NCI-H82 (cell line): ENCODE results near the gene MMRN1.

ENCODE experiments used
- DNase-seq: peaks from one replicate; lab custom pipeline; 2025; lab: John Stamatoyannopoulos, UW

The MMRN1 gene, protein sequence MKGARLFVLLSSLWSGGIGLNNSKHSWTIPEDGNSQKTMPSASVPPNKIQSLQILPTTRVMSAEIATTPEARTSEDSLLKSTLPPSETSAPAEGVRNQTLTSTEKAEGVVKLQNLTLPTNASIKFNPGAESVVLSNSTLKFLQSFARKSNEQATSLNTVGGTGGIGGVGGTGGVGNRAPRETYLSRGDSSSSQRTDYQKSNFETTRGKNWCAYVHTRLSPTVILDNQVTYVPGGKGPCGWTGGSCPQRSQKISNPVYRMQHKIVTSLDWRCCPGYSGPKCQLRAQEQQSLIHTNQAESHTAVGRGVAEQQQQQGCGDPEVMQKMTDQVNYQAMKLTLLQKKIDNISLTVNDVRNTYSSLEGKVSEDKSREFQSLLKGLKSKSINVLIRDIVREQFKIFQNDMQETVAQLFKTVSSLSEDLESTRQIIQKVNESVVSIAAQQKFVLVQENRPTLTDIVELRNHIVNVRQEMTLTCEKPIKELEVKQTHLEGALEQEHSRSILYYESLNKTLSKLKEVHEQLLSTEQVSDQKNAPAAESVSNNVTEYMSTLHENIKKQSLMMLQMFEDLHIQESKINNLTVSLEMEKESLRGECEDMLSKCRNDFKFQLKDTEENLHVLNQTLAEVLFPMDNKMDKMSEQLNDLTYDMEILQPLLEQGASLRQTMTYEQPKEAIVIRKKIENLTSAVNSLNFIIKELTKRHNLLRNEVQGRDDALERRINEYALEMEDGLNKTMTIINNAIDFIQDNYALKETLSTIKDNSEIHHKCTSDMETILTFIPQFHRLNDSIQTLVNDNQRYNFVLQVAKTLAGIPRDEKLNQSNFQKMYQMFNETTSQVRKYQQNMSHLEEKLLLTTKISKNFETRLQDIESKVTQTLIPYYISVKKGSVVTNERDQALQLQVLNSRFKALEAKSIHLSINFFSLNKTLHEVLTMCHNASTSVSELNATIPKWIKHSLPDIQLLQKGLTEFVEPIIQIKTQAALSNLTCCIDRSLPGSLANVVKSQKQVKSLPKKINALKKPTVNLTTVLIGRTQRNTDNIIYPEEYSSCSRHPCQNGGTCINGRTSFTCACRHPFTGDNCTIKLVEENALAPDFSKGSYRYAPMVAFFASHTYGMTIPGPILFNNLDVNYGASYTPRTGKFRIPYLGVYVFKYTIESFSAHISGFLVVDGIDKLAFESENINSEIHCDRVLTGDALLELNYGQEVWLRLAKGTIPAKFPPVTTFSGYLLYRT

DNA sequence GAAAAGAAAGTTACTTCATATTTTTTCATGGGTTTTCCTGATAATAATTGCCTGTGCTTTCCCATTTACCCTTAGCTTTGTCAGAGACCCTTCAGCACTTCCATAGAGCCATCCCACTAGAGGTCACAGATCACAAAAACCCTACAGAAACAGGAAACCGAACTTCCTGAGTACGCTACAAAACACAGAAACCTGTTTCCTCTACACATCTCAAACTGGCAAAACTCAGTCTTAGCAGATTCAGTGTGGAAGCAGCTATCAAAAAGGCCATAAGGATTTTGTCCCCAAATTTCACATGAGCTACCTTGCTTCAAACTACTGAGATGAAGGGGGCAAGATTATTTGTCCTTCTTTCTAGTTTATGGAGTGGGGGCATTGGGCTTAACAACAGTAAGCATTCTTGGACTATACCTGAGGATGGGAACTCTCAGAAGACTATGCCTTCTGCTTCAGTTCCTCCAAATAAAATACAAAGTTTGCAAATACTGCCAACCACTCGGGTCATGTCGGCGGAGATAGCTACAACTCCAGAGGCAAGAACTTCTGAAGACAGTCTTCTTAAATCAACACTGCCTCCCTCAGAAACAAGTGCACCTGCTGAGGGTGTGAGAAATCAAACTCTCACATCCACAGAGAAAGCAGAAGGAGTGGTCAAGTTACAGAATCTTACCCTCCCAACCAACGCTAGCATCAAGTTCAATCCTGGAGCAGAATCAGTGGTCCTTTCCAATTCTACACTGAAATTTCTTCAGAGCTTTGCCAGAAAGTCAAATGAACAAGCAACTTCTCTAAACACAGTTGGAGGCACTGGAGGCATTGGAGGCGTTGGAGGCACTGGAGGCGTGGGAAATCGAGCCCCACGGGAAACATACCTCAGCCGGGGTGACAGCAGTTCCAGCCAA is at the start of gene MMRN1:
Gene MMRN1 (plus strand): TSS at position 206 of the 902 bp plus-strand sequence. CDS start 118 bp downstream, at position 324.
- no peak for DNase-seq

DNA sequence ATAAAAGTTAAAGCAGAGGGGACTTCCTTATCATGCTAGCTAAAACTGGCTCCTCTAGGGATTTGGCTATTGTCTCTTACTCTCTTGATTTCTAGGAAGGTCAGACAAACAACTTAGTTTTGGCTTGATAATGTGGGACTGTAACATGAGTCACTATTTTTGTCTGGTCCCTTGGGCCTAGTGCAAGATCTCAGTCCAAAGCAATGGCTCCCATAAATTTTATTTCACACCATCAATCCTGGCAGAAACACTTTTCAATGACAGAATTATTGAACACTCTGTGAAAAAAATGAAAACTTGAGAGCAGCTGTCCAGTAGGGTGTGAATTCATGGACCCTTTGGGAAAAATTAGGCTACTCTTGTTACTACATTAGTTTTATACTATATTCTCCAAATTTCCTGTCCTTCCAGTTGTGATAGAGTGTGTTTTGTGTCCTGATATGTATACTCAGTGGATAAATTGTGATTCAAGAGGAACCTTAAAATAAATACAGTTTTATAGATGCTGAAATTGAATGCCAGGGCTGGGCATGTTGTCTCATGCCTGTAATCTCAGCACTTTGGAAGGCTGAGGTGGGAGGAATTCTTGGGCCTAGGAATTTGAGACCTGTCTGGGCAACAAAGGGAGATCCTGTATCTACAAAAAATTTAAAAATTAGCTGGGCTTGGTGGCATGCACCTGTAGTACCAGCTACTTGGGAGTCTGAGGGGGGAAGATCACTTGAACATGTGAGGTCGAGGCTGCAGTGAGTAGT is 46.9 kb upstream of the MMRN1 start:
- DNase-seq, result no peak

DNA sequence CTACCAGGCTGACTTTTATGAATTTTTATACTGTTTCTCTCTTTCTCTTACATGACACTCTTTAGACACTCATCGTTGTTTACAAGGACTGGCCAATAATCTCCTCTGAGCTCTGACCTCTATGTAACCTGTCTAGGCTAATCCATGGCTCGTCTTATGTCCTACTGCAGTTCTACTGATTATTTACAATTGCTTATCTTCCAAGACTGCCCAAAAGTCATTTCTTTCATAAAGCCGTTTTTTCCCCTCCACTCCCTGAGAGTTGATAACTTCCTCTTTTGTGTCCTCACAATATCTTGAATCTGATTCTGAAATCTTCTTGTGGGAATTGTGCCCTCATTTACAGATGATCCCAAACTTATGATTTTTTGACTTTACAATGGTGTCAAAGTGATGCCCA is 39.4 kb upstream of the MMRN1 start:
- DNase-seq, result no peak

DNA sequence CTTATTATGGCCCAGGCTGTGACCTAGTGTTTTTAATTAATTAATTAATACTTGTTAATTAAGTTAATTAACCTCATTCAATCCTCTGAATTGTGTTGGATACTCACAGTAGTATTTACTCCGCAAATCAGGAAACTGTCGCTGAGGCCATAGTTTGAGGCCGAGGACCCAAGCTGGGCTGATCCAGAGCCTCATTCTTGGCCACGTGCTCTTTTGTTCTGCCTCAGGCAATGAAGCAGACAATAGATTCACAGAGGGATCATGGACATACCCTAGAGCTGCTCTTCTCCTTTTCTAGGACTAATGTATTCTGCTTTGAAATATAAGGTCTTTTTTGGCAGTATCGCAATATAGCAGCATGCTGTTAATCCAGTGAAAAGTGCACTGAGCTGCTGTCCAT is 33.7 kb upstream of the MMRN1 start:
- no peak for DNase-seq

DNA sequence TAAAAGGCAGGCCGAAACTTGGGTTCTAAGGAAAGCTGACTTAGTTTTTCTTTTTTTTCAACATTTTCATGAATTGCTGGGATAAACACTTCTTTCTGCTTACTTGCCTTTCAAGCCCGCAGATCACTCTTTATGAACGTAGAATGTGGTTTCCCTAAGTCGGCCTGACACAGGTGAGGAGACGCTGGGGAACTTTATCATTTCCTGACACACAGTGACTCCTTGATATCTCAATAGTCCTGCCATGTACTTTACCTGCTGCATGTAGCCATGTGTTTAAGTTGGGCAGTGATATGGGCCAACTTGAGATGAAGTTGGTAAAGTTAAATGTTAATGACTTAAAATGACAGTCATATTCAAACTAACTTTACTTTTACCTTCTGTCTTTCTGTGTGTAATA is 31.1 kb upstream of the MMRN1 start:
- DNase-seq, result no peak

DNA sequence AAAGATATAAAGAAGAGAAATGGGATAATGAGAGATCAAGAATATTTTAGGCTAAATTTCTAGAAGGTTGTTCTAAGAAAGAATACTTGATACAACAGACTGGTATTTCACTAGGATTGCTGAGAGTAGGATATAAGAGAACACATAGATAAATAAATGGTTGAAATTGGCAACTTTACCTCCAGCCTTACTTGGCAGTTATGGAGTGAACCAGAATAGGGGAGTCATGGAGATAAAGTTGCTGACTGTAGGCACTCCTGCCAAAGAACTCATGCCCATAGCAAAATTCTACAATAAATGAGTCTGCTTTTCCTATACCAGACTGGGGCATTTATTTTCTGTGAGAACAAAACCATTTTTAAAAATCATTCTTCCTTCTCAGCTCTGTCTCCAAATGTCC is 26.4 kb upstream of the MMRN1 start:
- no peak for DNase-seq

DNA sequence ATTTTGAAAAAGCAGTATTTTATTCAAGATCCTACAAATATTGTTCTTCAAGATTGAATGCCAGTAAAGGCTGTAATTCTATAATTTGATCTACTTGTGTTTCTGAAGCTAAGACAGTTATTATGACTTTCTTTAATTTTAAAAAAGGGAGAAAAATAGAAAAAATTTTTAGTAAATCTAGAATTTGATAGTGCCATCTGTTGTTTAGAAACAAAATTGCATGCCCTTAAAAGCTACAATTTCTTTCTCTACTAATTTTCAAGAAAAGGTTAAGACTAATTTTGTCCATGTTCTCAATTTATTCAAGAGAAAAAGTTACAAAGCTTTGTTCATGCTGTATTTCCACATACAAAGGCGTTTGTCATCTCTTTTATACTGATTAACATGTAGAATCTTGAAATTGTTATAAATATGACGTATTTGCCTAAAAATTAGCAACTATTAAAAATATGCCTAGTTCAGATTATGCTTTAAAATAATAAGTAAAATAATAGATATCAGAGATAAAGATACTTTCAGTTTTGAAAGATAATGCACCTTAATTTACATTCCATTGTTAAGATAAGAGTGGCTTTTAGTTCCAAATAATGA is 25.6 kb upstream of the MMRN1 start:
- DNase-seq, result no peak

DNA sequence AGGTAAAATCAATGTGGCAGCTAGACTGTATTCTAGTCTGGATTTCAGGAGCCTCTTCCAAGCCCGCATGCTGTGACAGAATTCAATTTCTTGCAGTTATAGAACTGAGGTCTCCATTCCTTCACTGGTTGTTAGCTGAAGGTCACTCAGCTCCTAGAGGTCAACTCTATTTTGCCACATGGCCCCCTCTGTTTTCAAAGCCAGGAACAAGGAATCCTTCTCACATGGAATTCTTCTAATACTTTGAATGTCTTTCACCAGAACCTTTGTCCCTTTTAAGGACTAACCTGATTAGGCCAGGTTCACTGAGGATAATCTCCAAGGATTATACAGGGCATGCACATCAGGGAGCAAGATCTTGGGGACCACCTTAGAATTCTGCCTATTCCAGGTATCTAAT is 23.4 kb upstream of the MMRN1 start:
- DNase-seq, result peak; percentile 69

DNA sequence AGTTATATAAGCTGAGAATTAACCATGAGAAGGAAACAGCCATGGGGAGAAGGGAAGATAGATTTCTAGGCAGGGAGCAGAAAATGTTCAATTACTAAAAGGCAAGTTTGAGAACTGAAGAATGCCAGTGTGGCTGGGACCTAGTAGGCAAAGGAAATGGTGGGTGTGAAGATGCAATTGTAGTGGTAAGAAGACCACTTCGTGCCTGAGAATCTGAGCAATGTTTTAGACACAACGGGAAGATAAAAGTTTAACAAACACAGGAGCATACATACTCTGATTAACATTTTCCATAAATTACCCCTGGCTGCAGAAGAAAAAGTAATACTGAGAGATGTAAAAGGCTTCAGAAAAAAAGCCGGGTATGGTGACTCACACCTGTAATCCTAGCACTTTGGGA is 18.1 kb upstream of the MMRN1 start:
- DNase-seq, result no peak

DNA sequence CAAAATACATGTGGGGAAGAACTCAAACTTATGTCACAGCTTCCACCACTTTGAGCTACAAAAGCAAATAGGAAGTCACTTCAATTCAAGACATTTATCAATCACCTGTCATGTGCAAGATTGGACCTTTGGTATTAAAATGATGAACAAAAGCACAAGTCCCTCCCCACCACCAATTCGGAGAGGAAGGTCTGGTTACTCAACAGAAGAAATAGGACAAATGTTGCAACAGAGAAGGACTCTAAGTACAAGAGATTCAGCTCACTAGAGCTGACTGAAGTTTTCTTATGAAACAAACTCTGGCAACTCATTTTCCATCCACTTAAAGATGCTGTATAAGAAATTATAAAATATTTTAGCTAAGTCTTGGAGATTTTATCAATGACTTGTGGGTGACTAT is 16.0 kb upstream of the MMRN1 start:
- DNase-seq, result no peak

DNA sequence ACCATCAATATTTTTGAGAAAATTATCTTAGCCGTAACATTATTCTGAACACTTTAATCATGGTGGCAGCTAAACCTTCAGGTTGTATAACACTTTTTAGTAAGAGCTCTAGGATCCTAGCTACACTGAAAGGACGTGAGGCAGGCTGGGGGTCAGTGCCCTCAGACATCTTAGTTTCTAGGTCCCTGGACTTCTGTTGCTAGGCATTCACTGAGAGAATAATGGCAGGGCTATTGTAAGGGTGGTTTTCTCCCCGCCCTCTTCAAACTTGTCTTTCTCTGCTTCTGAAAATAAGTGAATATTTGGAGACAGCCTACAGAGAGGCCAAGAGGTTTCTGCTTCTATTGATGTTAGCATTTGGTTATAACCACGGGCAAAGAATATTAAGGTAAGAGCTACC is 15.4 kb upstream of the MMRN1 start:
- no peak for DNase-seq

DNA sequence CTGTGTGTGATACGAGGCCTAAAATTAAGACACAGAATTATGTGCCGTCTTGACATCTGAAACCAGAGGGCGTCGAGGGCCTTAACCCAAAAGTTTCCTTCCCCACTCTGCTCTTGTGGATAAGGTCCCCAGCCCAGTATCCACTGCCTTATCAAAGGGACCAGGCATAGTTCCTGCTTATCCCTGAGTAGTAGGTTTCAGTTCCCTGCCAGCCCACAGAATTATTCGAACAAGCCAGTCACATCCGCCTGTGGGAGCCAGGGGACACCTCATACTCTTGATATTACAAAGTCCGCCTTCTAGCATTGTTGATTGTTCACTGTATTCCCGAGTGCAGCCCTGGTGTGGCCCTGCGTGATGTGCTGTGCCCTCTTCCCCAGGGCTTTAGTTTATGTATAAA is 5.4 kb upstream of the MMRN1 start:
- DNase-seq, result no peak

DNA sequence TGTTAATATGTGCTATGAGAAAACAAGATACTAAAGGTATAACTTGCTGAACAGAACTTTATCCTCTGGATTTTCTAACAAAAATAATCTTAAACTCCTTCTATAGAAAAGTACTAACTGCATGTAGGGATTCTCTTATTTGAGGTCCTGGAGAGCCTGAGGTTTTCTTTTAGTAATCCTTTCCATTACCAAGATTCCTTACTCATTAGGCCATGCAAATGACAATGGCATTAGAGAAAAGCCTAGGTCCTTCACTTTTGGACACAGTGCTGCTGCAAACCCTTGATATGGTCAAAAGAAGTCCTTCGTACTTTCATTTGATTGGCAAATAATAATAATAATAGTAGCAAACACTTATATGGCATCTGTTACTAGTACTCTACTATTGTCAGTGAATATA is 3.2 kb downstream of the MMRN1 start:
- DNase-seq, result no peak

DNA sequence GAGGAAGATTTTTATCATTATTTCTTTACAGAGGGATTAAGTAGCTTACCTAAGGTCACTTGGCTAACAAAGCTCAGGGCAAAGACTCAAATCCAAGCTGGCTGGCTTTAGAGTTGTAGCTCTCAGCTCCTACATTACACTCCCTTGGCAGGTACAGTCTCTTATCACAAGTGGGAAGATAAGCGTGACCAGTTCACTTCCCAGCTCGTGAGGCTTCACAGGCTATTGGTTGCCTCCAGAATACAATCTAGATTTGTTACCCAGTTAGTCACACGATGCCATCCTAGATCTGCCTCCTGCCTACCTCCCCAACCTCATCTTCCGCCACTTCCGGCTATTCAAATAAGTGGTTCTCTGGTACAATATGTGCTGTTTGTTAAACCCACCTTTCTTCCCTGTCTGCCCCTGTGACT is 3.7 kb downstream of the MMRN1 start:
- DNase-seq, result peak; percentile 5

DNA sequence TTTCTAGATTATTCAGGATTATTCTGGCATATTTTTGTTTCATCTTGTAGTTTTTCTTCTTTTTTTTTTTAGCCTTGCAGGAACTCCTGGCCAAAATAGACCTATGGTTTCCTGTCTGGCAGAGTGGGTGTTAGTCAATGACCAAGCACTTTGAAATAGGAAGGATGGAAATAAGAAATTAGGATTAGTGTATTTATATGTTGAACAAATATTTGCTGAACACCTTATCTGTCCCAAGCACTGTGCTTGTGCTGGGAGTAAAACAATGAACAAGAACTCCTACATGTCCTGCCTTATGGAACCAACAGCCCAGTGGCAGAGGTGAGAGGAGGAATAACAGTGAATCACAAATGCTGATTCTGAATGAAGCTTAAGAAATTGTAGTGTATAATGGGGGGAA is 4.5 kb downstream of the MMRN1 start:
- no peak for DNase-seq

DNA sequence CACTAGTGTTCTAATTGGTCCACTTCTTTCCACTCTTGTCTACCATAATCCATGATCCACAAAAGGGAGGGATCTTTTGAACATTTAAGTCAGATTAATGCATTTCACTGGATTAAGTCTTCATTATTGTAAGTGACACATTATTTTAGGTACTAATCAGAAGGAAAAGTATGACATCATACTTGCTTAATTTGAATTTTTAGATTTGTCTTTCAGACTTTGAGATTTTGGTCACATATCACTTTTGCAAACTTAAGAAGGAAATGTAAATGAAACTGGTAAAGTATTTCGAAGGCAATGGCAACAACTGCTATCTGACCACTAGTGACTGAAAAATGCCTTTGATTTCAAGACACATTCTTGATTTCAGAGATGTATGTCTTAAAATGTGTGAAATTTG is 5.2 kb downstream of the MMRN1 start:
- DNase-seq, result no peak

DNA sequence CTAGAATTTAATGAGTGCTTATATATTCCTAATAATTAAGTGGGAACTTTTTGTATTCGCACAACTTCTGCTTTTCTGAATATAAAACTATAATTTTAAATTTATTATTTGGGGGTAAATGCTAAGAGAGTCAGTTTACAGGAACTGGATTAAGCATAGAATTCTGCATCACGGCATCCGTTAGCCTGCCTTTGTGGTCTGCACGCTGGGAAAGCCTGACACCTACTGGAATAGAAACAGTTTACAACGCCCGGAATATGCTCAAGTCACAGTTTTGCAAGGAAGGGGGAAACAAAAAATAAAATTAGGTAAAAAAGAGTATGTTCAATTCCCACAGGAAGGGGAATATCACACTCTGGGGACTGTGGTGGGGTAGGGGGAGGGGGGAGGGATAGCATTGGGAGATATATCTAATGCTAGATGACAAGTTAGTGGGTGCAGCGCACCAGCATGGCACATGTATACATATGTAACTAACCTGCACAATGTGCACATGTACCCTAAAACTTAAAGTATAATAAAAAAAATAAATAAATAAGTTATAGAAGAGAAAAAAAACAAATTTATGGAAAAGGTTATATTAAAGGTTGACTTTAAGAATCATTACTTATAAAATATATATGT is 7.3 kb downstream of the MMRN1 start:
- DNase-seq, result peak; percentile 70

DNA sequence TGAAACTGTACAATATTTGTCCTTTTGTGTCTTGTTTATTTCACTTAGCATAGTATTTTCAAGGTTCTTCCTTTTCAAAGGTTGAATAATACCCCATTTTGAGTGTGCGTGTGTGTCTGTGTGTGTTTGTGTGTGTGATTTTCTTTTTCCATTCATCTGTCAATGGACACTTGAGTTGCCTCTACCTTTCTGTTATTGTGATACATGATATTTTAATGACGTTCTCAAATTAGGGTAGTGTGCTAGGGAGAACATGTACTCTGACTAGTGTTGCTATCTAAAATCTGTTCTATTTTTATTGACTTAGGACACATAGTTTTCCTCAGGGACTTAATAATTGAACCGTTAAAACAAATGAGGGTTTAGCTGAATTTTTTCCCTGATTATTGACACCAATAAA is 9.9 kb downstream of the MMRN1 start:
- no peak for DNase-seq

DNA sequence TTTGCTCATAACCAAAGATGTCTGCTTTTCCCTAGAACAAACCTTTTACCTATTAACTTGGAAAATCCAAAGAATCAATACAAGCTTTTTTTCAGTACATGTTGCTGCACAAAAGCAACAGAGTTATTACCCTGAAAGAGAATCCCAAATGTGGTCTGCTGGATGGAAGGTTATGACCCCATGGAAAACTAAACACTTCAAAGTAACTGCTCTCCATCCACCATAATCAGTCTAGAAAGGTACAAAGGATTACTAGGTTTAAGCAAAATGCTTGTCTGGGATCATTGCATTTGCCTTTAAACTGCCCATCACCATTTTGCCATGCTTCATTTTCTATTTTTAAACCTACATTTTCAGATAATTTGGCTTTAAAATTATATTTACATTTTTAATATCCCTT is 11.7 kb downstream of the MMRN1 start:
- DNase-seq, result no peak
